ENCODE measurements around the gene SLC25A30. TPM values are rescaled to one million over a fixed set of nuclear protein-coding genes. Genes with fewer than 3 reads are reported as not detected.
A peak's percentile ranks its signal among the peaks of the same experiment; 100 is the strongest.

Gene SLC25A30
- total and polyA plus RNA-seq, 9 of the 15 experiments (the other 6 are each of a cell fraction or from before 2014, with no cell fraction given): 1.1 to 11.1 (median 5.6) TPM

DNA sequence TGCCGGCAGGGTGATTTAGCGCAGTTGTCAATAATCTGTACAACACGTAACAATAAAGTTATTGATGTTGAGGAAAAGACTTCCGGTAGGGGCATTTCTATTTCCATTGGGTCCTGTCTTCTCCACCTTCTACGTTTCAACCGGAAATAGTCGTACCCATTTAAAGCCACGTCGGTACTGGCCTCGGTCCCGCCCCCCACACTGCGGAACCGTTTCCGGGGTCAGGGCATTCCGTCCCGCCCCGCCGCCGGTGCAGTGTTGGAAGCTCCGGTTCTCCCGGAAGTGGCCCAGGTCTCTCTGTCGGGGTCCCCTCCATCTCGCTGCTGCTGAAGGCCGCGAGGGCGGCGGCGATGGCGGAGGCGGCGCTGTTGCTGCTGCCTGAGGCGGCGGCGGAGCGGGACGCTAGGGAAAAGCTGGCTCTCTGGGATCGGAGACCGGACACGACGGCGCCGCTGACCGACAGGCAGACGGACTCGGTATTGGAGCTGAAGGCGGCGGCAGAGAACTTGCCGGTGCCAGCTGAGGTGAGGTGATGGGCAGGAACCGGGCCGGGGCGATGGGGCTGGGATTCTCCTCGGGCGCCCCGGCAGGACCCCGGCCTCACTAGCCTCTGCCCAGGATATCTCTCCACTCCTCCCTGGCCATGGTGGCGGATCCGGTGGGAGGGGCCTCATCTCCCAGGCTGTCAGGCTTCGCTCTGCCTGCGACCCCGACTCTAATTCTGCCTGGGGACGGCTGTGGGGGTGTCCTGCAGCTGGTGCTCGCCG lies 46.7 kb upstream of the SLC25A30 start, which contains the start of gene COG3 (continued):
- TF ChIP-seq NR3C1 (CRISPR knock-in tag; IDR thresholded peaks at IDR 0.05) (no peak), CBFA2T2 (conservative IDR thresholded peaks at IDR 0.05) (no peak), ARID1B (IDR thresholded peaks at IDR 0.05) (no peak), GABPB1 (CRISPR knock-in tag; IDR thresholded peaks at IDR 0.05) (peak; percentile 96), CHD1 (IDR thresholded peaks at IDR 0.05; ENCODE audit: low read length) (peak; percentile 31), TFAM (CRISPR knock-in tag; conservative IDR thresholded peaks at IDR 0.05) (no peak), POLR2G (IDR thresholded peaks at IDR 0.05; ENCODE audit: low read depth, low read length) (peak; percentile 94), PTRF (tag; IDR thresholded peaks at IDR 0.05) (no peak), ZNF143 (CRISPR knock-in tag; IDR thresholded peaks at IDR 0.05) (no peak), CBFB (CRISPR knock-in tag; IDR thresholded peaks at IDR 0.05) (no peak), ZNF507 (tag; conservative IDR thresholded peaks at IDR 0.05) (no peak), KAT2B (IDR thresholded peaks at IDR 0.05; ENCODE audit: low read depth, low read length) (no peak), CC2D1A (IDR thresholded peaks at IDR 0.05) (no peak), MCM5 (IDR thresholded peaks at IDR 0.05; ENCODE audit: low read depth) (no peak)
- TF ChIP-seq, protein P1, sequence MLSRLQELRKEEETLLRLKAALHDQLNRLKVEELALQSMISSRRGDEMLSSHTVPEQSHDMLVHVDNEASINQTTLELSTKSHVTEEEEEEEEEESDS (CRISPR knock-in tag; IDR thresholded peaks at IDR 0.05): no peak
- TF ChIP-seq, protein P2, sequence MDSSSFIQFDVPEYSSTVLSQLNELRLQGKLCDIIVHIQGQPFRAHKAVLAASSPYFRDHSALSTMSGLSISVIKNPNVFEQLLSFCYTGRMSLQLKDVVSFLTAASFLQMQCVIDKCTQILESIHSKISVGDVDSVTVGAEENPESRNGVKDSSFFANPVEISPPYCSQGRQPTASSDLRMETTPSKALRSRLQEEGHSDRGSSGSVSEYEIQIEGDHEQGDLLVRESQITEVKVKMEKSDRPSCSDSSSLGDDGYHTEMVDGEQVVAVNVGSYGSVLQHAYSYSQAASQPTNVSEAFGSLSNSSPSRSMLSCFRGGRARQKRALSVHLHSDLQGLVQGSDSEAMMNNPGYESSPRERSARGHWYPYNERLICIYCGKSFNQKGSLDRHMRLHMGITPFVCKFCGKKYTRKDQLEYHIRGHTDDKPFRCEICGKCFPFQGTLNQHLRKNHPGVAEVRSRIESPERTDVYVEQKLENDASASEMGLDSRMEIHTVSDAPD (CRISPR knock-in tag; IDR thresholded peaks at IDR 0.05): no peak
- TF ChIP-seq, protein P3, sequence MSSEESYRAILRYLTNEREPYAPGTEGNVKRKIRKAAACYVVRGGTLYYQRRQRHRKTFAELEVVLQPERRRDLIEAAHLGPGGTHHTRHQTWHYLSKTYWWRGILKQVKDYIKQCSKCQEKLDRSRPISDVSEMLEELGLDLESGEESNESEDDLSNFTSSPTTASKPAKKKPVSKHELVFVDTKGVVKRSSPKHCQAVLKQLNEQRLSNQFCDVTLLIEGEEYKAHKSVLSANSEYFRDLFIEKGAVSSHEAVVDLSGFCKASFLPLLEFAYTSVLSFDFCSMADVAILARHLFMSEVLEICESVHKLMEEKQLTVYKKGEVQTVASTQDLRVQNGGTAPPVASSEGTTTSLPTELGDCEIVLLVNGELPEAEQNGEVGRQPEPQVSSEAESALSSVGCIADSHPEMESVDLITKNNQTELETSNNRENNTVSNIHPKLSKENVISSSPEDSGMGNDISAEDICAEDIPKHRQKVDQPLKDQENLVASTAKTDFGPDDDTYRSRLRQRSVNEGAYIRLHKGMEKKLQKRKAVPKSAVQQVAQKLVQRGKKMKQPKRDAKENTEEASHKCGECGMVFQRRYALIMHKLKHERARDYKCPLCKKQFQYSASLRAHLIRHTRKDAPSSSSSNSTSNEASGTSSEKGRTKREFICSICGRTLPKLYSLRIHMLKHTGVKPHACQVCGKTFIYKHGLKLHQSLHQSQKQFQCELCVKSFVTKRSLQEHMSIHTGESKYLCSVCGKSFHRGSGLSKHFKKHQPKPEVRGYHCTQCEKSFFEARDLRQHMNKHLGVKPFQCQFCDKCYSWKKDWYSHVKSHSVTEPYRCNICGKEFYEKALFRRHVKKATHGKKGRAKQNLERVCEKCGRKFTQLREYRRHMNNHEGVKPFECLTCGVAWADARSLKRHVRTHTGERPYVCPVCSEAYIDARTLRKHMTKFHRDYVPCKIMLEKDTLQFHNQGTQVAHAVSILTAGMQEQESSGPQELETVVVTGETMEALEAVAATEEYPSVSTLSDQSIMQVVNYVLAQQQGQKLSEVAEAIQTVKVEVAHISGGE (CRISPR knock-in tag; IDR thresholded peaks at IDR 0.05): peak; percentile 41 to 93 (median 67); a peak in 5 of 6 replicates
- TF ChIP-seq, protein P4, sequence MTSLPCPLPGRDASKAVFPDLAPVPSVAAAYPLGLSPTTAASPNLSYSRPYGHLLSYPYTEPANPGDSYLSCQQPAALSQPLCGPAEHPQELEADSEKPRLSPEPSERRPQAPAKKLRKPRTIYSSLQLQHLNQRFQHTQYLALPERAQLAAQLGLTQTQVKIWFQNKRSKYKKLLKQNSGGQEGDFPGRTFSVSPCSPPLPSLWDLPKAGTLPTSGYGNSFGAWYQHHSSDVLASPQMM (CRISPR knock-in tag; IDR thresholded peaks at IDR 0.05): no peak
- TF ChIP-seq, protein P5, sequence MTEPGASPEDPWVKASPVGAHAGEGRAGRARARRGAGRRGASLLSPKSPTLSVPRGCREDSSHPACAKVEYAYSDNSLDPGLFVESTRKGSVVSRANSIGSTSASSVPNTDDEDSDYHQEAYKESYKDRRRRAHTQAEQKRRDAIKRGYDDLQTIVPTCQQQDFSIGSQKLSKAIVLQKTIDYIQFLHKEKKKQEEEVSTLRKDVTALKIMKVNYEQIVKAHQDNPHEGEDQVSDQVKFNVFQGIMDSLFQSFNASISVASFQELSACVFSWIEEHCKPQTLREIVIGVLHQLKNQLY (CRISPR knock-in tag; conservative IDR thresholded peaks at IDR 0.05): no peak
- TF ChIP-seq, protein P6, sequence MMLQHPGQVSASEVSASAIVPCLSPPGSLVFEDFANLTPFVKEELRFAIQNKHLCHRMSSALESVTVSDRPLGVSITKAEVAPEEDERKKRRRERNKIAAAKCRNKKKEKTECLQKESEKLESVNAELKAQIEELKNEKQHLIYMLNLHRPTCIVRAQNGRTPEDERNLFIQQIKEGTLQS (IDR thresholded peaks at IDR 0.05): no peak
- TF ChIP-seq, protein P6 (CRISPR knock-in tag; conservative IDR thresholded peaks at IDR 0.05): no peak

Data from K562 (cell line).